GM12874 (cell line): ENCODE data around the gene UQCRC1.

Experiments
- TF ChIP-seq, protein P1 (sequence below): IDR thresholded peaks from 2 replicates; pipeline ENCODE4 v1.5.1; 2011; ENCODE audit warnings: low read depth, mild to moderate bottlenecking, control low read depth, low read length, moderate library complexity; ENCODE audit not compliant: insufficient read depth

The UQCRC1 gene

DNA sequence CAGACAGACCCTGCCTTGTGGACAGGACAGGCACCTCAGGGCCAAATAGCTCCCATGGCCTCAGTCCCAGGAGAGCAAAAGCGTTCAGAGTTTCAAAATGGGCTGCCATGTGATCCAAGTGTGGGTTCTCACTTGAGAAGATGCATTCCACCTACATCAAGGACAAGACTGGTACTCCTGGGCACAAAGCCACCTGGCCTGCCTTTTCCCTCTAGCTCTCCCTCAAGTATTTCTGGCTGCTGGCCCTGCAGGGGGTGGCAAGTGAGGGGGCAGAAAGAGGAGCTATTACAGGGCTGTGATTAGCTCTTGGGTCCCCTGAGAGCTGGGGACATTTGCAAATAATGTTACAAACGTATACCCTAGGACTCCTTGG lies 7.8 kb downstream of the UQCRC1 start:
- TF ChIP-seq, protein P1, sequence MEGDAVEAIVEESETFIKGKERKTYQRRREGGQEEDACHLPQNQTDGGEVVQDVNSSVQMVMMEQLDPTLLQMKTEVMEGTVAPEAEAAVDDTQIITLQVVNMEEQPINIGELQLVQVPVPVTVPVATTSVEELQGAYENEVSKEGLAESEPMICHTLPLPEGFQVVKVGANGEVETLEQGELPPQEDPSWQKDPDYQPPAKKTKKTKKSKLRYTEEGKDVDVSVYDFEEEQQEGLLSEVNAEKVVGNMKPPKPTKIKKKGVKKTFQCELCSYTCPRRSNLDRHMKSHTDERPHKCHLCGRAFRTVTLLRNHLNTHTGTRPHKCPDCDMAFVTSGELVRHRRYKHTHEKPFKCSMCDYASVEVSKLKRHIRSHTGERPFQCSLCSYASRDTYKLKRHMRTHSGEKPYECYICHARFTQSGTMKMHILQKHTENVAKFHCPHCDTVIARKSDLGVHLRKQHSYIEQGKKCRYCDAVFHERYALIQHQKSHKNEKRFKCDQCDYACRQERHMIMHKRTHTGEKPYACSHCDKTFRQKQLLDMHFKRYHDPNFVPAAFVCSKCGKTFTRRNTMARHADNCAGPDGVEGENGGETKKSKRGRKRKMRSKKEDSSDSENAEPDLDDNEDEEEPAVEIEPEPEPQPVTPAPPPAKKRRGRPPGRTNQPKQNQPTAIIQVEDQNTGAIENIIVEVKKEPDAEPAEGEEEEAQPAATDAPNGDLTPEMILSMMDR: no peak

DNA sequence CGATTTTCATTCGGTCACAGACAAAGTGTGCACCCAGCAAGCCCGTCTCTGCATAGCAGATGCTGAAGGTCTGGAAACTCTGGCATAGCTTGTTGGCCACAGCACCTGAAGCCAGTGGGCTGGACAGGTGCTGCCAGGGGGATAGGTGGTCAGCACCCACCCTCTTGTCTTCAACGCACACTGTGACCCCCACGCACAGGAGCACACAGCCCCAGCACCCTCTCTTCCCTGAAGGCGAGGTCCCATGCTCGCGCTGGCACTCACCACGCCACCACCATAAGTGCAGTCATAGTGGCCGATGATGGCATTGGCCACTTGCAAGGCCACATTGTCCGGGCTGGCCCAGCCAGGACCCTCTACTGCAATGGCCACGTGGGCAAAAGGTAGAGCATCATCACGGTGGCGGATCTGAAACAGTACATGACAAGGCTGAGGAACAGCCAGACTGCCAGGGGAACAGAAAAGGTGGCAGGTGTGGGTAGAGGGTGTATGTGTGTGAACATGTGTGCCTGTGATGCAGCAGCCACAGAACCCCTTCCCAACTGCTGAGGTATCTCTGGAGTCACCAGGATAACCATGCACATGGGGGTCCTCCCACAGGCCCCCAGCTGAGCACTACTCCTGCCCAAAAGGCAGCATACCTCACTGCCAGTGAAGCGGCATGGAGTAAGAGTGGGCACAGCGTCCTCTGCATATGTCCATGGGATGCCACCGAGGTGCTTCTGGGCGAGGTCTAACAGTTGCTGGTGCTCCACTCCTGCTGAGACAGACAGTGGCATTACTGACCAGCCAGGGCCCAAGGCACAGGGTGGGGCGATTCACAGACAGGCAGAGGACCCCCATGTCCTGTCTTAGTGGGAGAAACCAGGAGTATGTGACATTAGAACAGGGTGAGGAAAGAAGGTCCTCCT lies 8.5 kb downstream of the UQCRC1 start:
- TF ChIP-seq, protein P1: no peak

DNA sequence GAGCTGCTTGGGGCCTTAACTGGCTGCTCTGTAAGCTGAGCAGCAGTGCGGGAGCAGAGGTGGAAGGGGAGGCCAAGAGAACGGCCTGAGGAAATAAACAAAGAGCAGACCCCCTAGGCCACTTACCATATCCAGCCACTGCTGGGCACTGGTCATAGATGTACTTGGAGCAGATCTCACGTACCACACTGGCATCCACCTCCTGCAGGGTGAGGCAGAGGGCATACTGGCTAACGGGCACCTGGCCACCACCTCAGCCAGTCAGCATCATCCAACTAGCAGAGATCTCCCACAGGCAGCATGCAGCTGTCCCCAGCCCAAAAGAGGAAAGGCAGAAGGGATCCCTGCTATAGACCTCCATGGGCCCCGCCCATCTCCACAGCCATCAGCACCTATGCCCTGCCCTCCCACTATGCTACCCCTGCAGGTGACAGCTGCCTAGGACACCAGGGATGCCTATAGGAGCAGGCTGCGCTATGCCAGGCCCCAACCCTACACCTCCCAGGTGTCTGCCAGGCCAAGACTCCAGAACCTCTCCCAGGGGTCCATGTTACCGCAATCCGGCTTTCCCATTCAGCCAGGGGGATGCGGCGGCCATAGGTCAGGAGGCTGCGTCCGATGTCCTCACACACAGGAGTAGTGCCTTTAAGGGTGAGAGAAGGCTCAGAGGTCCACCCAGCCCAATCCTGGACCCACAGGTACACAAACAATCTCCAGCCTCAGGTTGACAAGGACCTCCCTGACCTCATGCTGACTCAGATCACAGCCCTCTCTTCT lies 9.7 kb downstream of the UQCRC1 start:
- TF ChIP-seq, protein P1: no peak

DNA sequence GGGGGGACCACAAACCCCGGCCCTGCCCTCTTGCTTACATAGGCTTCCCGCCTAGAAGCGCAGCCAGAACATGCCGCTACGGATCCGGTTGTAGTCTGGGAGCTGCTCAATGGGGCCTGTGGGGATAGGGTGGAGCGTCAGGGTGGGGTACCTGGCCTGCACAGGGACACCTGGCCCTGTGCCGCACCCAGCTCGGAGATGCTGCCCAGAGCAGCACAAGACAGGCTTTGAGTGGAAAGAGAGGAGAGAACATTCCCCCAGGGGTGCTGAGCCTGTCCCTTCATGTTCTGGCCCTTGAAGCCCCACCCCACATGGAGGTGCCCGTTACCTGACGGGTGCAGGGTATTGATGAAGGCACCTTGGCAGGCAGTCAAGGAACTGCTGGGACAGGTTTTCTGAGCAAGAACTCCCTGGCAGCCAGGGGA lies 10.4 kb downstream of the UQCRC1 start:
- TF ChIP-seq, protein P1: no peak

DNA sequence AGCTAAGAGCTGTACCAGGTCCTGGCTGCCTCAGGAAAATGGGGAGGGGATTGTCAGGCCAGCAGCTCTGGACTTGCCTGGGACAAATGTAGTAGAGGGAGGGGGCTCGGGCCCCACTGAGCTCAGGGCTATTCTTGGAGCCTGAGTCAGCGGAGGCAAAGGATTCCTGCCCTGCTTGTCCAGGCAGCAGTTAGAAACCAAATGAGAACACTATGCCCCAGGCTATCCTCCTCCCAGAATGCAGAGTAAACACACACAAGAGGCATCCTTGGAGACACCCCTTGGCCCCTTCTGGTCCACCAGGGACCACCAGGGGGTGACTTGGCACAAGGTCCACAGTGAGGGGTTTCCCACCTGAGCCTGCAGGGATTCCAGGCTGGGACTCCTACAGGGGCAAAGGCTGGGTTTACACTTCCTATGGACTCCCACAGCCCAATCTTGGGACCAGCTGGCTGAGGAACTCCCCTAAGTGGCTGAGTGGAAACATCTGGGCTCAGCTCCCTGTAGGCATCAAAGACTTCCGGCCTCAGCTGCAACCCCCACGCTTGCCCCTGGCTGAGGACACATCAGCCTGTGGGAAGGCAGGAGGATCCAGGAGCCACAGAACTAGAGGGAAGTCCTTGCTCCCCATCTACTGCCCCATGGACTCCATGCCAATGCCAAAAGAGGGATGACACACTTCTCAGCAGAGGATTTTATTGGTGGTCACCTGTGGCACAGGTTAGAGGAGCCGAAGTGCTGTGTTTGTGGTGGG lies 10.9 kb downstream of the UQCRC1 start:
- TF ChIP-seq, protein P1: no peak

DNA sequence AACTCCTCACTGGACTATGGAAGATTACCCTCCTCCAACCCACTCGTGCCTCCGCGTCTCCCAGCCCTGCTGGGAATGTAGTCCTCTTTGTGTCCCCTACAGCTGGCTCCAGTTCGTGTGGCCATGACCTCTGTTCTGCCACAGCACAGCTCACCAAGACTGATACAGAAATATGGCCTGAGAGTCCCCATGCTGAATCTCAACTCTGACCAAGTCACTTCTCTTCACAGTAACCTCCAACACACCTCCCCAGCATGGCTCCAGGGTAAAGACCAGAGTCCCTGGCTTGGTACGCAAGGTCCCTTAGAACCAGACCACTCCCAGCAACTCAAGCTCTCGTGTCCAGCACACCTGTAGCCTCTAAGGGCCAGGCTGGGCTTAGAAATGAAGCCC lies 12.0 kb downstream of the UQCRC1 start:
- TF ChIP-seq, protein P1: no peak

DNA sequence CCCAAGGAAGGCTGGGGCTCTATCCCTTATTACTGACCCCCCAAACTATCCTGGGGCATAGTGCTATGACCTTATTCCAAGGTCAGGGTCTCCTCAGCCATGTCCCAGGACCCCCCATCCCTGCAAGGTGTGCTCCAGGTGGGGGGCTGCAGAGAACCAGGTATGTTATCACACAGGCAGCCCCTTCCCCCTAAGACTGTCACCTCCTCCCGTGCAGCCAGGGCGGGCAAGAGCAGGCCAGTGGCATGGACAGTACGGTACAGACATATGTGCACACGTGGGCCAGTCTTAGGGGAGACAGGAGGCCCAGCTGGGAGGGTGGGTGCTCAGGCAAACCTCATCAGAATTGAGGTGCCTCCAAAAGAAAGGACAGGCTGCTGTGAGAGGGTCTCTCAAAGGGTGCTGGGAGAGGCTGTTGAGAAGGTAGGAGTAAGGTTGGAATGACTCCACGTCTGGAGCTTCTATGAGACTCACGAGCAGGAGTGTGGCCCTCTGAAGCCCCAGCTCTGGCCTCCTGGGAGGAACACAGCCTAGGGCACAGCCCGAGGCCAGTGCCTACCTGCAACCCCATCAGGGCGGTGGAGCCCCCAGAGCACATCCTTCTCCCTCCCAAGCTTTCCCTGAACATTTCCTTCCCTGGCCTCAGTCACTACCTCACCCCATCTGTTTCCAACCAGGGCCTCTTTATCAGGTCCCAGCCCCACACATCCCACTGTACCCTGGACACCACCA lies 12.6 kb downstream of the UQCRC1 start:
- TF ChIP-seq, protein P1: no peak
